Osteoblast (primary cell): Measurements from ENCODE around the gene CPED1. TPM values are rescaled to one million over a fixed set of nuclear protein-coding genes. Genes with fewer than 3 reads are reported as not detected.
"Not testable (repeated sequence)": the region's sequence is repeated elsewhere in the genome, so short reads cannot be mapped to it uniquely, and the experiment has no call there.

Source experiments
- DNase-seq: peaks from one replicate; pipeline ENCODE4 v3.0.0; 2011; ENCODE audit warnings: low spot score, mixed read lengths; ENCODE audit not compliant: insufficient read length; ENCODE audit errors: missing footprints
- H2AFZ ChIP-seq: 2 replicates; pipeline ENCODE4 v1.6.0; 2011; ENCODE audit warnings: mild to moderate bottlenecking, low read length
- H3K27ac ChIP-seq: 2 replicates; pipeline ENCODE4 v1.5.1; 2011; ENCODE audit warnings: mild to moderate bottlenecking, low read depth, low read length, moderate library complexity
- H3K27me3 ChIP-seq: 2 replicates; pipeline ENCODE4 v1.6.0; 2012; ENCODE audit warnings: mild to moderate bottlenecking, control low read depth, inconsistent platforms, low read length, moderate library complexity; ENCODE audit not compliant: insufficient read depth
- H3K36me3 ChIP-seq: 2 replicates; pipeline ENCODE4 v1.5.1; 2011; ENCODE audit warnings: mild to moderate bottlenecking, low read length, control low read depth, moderate library complexity; ENCODE audit not compliant: insufficient read depth
- H3K4me1 ChIP-seq: 2 replicates; pipeline ENCODE4 v1.5.1; 2011; ENCODE audit warnings: mild to moderate bottlenecking, low read length, control low read depth, moderate library complexity; ENCODE audit not compliant: insufficient read depth
- H3K4me2 ChIP-seq: 2 replicates; pipeline ENCODE4 v1.6.0; 2011; ENCODE audit warnings: mild to moderate bottlenecking, low read length; ENCODE audit not compliant: insufficient read depth
- H3K4me3 ChIP-seq: fragments of 200-600 bp; sonication (generic); 3 replicates; pipeline ENCODE4 v1.5.1; 2012; ENCODE audit warnings: mild to moderate bottlenecking, low read length, inconsistent platforms; ENCODE audit not compliant: insufficient read depth
- H3K79me2 ChIP-seq: 2 replicates; pipeline ENCODE4 v1.6.0; 2012; ENCODE audit warnings: mild to moderate bottlenecking, low read length, control low read depth, inconsistent platforms; ENCODE audit not compliant: insufficient read depth
- H3K9me3 ChIP-seq: 2 replicates; pipeline ENCODE4 v1.5.1; 2011; ENCODE audit warnings: low read depth, low read length, control low read depth
- H4K20me1 ChIP-seq: 2 replicates; pipeline ENCODE4 v1.6.0; 2012; ENCODE audit warnings: mild to moderate bottlenecking, low read length, control low read depth; ENCODE audit not compliant: insufficient read depth
- total RNA-seq: library from RNA; depleted of rRNA; stranded (reverse); fragments of >200 nt; gene quantifications from 2 replicates; pipeline ENCODE4 v1.2.3, GENCODE V29; 2012
- TF ChIP-seq, protein P1 (sequence below): IDR thresholded peaks from 2 replicates; pipeline ENCODE4 v1.5.1; 2011; ENCODE audit warnings: mild to moderate bottlenecking, low read depth, low read length, moderate library complexity; ENCODE audit errors: extremely low read depth

CPED1 gene
- total RNA-seq, 1 donor: 30.8 TPM

DNA sequence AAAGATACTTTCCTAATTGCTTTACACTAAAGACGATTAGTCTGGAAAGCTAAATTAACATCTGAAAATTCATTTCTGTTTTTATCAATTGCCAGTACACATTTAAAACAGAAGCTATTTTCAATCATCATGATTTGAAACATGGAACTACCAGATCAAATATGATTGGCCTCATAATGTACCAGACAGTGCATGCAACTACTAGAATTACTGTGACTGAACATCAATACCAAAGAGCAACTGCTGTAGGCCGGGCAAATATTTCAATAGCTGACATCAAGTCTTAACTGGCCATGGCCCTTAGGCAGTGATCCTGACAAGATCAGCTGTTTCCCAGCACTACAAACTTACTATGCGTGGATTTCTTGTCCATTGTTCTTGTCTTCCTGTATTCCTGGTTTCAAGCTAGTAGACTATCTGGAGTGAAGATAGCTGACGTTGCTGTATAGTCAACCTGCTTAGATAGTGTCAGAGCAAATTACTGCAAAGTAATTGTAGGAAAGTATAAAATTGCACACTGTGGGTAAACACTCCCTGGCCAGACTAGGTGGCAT is 318.6 kb downstream of the CPED1 start:
- H3K79me2 ChIP-seq: no peaks in the 10 kb centered on the region
- H4K20me1 ChIP-seq: no peaks in the 10 kb centered on the region
- no peak overlapping the region for H3K27ac ChIP-seq
- DNase-seq: no peak
- H3K4me1 ChIP-seq: peaks cover 28% of the 10 kb centered on the region
- no peak overlapping the region for H2AFZ ChIP-seq
- no peaks in the 10 kb centered on the region for H3K36me3 ChIP-seq
- H3K4me2 ChIP-seq: no peak overlapping the region
- no peak overlapping the region for H3K4me3 ChIP-seq
- no peaks in the 10 kb centered on the region for H3K9me3 ChIP-seq
- no peaks in the 10 kb centered on the region for H3K27me3 ChIP-seq
- TF ChIP-seq, protein P1, sequence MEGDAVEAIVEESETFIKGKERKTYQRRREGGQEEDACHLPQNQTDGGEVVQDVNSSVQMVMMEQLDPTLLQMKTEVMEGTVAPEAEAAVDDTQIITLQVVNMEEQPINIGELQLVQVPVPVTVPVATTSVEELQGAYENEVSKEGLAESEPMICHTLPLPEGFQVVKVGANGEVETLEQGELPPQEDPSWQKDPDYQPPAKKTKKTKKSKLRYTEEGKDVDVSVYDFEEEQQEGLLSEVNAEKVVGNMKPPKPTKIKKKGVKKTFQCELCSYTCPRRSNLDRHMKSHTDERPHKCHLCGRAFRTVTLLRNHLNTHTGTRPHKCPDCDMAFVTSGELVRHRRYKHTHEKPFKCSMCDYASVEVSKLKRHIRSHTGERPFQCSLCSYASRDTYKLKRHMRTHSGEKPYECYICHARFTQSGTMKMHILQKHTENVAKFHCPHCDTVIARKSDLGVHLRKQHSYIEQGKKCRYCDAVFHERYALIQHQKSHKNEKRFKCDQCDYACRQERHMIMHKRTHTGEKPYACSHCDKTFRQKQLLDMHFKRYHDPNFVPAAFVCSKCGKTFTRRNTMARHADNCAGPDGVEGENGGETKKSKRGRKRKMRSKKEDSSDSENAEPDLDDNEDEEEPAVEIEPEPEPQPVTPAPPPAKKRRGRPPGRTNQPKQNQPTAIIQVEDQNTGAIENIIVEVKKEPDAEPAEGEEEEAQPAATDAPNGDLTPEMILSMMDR: no peak

DNA sequence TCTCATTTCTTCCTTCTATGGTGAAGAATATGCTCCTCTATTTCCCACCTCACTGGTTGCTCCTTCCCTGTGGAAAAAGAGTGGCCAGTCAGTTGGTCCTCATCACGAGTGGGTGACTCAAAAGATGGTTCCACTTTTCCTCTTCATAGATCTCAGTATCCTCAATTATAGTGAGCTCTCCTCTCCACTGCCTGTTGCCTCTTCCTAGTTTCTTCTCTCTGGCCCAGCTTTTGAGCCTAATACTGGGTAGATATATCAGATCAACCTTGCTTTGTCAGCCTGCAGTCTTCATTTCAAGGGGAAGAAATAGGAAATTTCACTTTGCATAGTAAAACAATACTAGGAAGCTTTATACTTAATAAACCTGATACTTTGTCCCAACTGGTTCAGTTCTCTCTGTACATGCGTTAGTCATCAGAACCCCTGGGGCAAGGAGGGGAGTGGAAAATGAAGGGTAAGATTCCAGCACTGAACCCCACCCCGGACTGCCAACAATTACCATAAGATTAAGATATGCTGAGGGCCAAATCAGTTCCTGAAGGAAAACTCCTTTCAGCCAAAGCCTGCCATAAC is 324.8 kb downstream of the CPED1 start:
- Histone ChIP-seq H3K27ac (peak overlapping the region; percentile 32), H3K27me3 (no peaks in the 10 kb centered on the region), H3K79me2 (no peaks in the 10 kb centered on the region), H3K4me3 (peak overlapping the region; percentile 33), H3K4me1 (peaks cover 14% of the 10 kb centered on the region), H2AFZ (peak overlapping the region; percentile 57), H4K20me1 (no peaks in the 10 kb centered on the region), H3K36me3 (no peaks in the 10 kb centered on the region), H3K9me3 (no peaks in the 10 kb centered on the region), H3K4me2 (peak overlapping the region; percentile 69)
- TF ChIP-seq, protein P1: no peak
- peak; percentile 27 for DNase-seq

DNA sequence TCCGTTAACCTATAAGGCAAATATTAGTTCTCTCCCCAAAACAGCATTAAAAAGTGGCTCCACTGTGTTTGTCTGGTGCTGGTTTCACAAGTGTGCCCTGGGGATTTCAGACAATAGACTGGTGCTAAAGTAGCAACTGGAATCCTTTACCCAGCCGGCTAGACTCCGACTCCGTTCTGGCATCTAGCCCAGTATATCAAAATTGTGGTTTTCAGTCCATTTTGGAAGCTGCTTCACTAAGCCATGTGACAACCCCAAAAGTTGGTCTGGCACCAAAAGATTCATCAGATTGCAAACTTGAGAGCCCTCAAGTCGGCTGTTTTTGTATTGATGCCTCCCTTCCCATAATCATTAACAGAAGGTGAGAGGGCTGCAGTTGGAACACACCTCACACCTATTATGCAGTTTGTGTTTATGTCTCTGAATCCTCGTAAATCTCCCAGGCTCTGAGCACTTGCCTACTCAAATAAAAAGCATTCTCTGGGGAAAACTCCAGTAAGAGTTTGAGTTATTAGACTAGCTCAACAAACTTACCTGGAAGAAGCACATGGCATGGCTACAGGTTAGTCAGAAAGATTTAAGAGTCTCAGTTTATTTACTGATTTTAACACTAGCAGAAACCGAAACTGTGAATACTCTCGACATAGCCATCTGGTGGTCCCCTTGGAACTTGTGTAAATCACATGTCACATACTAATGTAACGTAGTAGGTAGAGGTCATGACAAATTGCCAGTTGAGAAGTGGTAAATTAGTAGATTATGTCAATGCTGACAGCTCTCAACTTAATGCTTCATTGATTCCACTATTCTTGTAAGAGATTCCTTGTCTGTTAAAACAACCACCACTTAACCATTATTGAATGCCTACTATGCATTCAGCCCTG is 325.5 kb downstream of the CPED1 start:
- TF ChIP-seq, protein P1: no peak
- Histone ChIP-seq H3K79me2 (no peaks in the 10 kb centered on the region), H3K4me3 (peak overlapping the region; percentile 33), H2AFZ (peak overlapping the region; percentile 57), H3K9me3 (no peaks in the 10 kb centered on the region), H3K4me2 (peak overlapping the region; percentile 69), H3K27ac (peak overlapping the region; percentile 32), H3K4me1 (peaks cover 14% of the 10 kb centered on the region), H3K36me3 (no peaks in the 10 kb centered on the region), H3K27me3 (no peaks in the 10 kb centered on the region), H4K20me1 (no peaks in the 10 kb centered on the region)
- peak; percentile 34 for DNase-seq

DNA sequence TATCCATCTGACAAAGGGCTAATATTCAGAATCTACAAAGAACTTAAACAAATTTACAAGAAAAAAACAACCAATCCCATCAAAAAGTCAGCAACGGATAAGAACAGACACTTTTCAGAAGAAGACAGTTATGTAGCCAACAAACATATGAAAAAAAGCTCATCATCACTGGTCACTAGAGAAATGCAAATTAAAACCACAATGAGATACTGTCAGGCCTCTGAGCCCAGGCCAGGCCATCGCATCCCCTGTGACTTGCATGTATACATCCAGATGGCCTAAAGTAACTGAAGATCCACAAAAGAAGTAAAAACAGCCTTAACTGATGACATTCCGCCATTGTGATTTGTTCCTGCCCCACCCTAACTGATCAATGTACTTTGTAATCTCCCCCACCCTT is 326.7 kb downstream of the CPED1 start:
- H2AFZ ChIP-seq, H3K27me3 ChIP-seq, H3K36me3 ChIP-seq, H3K79me2 ChIP-seq, H3K9me3 ChIP-seq, DNase-seq, H3K27ac ChIP-seq, H4K20me1 ChIP-seq, H3K4me3 ChIP-seq, H3K4me2 ChIP-seq: not testable (repeated sequence)
- H3K4me1 ChIP-seq: peaks cover 14% of the 10 kb centered on the region
